CD14-positive monocyte (primary cell): ENCODE data around the gene PPA2. TPM values are rescaled to one million over a fixed set of nuclear protein-coding genes. Genes with fewer than 3 reads are reported as not detected.

Experiments used
- DNase-seq, 3 donors: peaks; one replicate each; pipeline ENCODE4 v3.0.0-alpha.2; 2011 to 2022
- H2AFZ ChIP-seq: 2 replicates; pipeline ENCODE4 v1.6.0; 2012; ENCODE audit warnings: mild to moderate bottlenecking, low read depth, low read length, inconsistent platforms; ENCODE audit not compliant: insufficient read depth, poor library complexity, severe bottlenecking
- H3K27ac ChIP-seq, 2 donors: 1 replicate in 1 of 2; 2 replicates in 1 of 2; pipeline ENCODE4 v1.5.1; 2012 to 2013; ENCODE audit warnings: low read length in 2 of 2, control low read depth in 1 of 2, inconsistent platforms in 1 of 2, low read depth in 1 of 2, mild to moderate bottlenecking in 1 of 2
- H3K27me3 ChIP-seq, 2 donors: one replicate each; pipeline versions ENCODE4 v1.6.0 to v1.6.1; 2011 to 2013; ENCODE audit warnings: low read length in 2 of 2; ENCODE audit not compliant: control insufficient read depth in 2 of 2, insufficient read depth in 2 of 2
- H3K36me3 ChIP-seq, 2 donors: replicated peaks in 1 of 2; 1 replicate in 1 of 2; 2 replicates in 1 of 2; pipeline versions ENCODE4 v1.5.1 to v1.6.1; 2012 to 2013; ENCODE audit warnings: low read length in 2 of 2, control low read depth in 1 of 2, inconsistent platforms in 1 of 2, mild to moderate bottlenecking in 1 of 2; ENCODE audit not compliant: insufficient read depth in 2 of 2, control insufficient read depth in 1 of 2
- H3K4me1 ChIP-seq, 2 donors: 1 replicate in 1 of 2; 2 replicates in 1 of 2; pipeline versions ENCODE4 v1.5.1 to v1.6.1; 2012 to 2013; ENCODE audit warnings: low read length in 2 of 2, control low read depth in 1 of 2, inconsistent platforms in 1 of 2, mild to moderate bottlenecking in 1 of 2, moderate library complexity in 1 of 2; ENCODE audit not compliant: insufficient read depth in 2 of 2, control insufficient read depth in 1 of 2
- H3K4me2 ChIP-seq: replicated peaks from 2 replicates; pipeline ENCODE3; 2012; ENCODE audit warnings: low read length, moderate library complexity, mild to moderate bottlenecking; ENCODE audit not compliant: poor library complexity, severe bottlenecking; ENCODE audit errors: extremely low read depth
- H3K4me3 ChIP-seq, 3 experiments: fragments of 200-600 bp in 1 of 3; sonication (generic) in 1 of 3; replicated peaks in 1 of 3; 1 replicate in 2 of 3; 2 replicates in 1 of 3; pipeline ENCODE4 v1.5.1; 2011 to 2013; ENCODE audit warnings: low read length in 3 of 3, mild to moderate bottlenecking in 3 of 3, control low read depth in 2 of 3, low read depth in 2 of 3, inconsistent platforms in 1 of 3, moderate library complexity in 1 of 3
- H3K79me2 ChIP-seq: 2 replicates; pipeline ENCODE4 v1.6.0; 2012; ENCODE audit warnings: mild to moderate bottlenecking, control low read depth, inconsistent platforms, low read length, moderate library complexity; ENCODE audit not compliant: insufficient read depth
- H3K9ac ChIP-seq: 2 replicates; pipeline ENCODE4 v1.6.0; 2017; ENCODE audit warnings: low read length, mild to moderate bottlenecking; ENCODE audit not compliant: insufficient read depth, poor library complexity, severe bottlenecking
- H3K9me3 ChIP-seq, 2 donors: replicated peaks in 1 of 2; 1 replicate in 1 of 2; 2 replicates in 1 of 2; pipeline versions ENCODE4 v1.5.1 to v1.6.1; 2012 to 2013; ENCODE audit warnings: low read length in 2 of 2, control low read depth in 1 of 2; ENCODE audit not compliant: control insufficient read depth in 1 of 2, insufficient read depth in 1 of 2
- H4K20me1 ChIP-seq: 2 replicates; pipeline ENCODE4 v1.6.0; 2012; ENCODE audit warnings: mild to moderate bottlenecking, low read length, control low read depth, moderate library complexity; ENCODE audit not compliant: insufficient read depth
- H3K27ac Mint-ChIP-seq, 7 donors: one replicate each; pipeline ENCODE4 v1.8.0; 2020; ENCODE audit warnings: mild to moderate bottlenecking in 7 of 7, mixed read lengths in 7 of 7, moderate library complexity in 6 of 7, inconsistent platforms in 2 of 7
- H3K27me3 Mint-ChIP-seq, 3 donors: one replicate each; pipeline ENCODE4 v1.8.0; 2021 to 2022; ENCODE audit warnings: low read depth in 3 of 3, mild to moderate bottlenecking in 3 of 3, mixed read lengths in 3 of 3, moderate library complexity in 3 of 3, inconsistent platforms in 1 of 3
- H3K36me3 Mint-ChIP-seq, 2 donors: one replicate each; pipeline ENCODE4 v1.8.0; 2020; ENCODE audit warnings: mixed read lengths in 2 of 2, inconsistent platforms in 1 of 2, mild to moderate bottlenecking in 1 of 2
- H3K4me1 Mint-ChIP-seq: one replicate; pipeline ENCODE4 v1.8.0; 2020; ENCODE audit warnings: mild to moderate bottlenecking, mixed read lengths
- H3K4me3 Mint-ChIP-seq, 2 donors: one replicate each; pipeline ENCODE4 v1.8.0; 2020; ENCODE audit warnings: mild to moderate bottlenecking in 2 of 2, mixed read lengths in 2 of 2, moderate library complexity in 1 of 2
- H3K9me3 Mint-ChIP-seq, 7 donors: one replicate each; pipeline ENCODE4 v1.8.0; 2020 to 2022; ENCODE audit warnings: mixed read lengths in 7 of 7, mild to moderate bottlenecking in 6 of 7, moderate library complexity in 6 of 7, inconsistent platforms in 2 of 7
- WGBS: methylation state at CpG from one replicate; pipeline ENCODE4 v1.1.5; 2013; ENCODE audit warnings: missing lambda C conversion rate; ENCODE audit not compliant: insufficient coverage; 5-methylcytosine and 5-hydroxymethylcytosine counted together
- intact Hi-C, 2 donors: fragments of 100-400 bp; cut with micrococcal nuclease; formaldehyde crosslinking; loops; one replicate each; pipeline versions ENCODE4 v1.15.0 to v1.15.1; 2023
- polyA plus RNA-seq, 3 donors: library from polyadenylated mRNA; depleted of rRNA in 1 of 3; unstranded in 2 of 3; stranded (reverse) in 1 of 3; fragments of 300-500 nt in 2 of 3; fragments of >200 nt in 1 of 3; fragmentation: Illumina TruSeq in 2 of 3; gene quantifications; 1 replicate in 2 of 3; 2 replicates in 1 of 3; pipeline ENCODE4 v1.2.3, GENCODE V29; 2012 to 2021
- TF ChIP-seq, protein P1 (sequence below): fragments of 200-600 bp; IDR thresholded peaks from one replicate; pipeline ENCODE4 v1.8.0; 2022; ENCODE audit warnings: antibody characterized with exemption, mild to moderate bottlenecking

PPA2 gene
- polyA plus RNA-seq, 3 donors, result 24.8 to 128 (median 110) TPM

DNA sequence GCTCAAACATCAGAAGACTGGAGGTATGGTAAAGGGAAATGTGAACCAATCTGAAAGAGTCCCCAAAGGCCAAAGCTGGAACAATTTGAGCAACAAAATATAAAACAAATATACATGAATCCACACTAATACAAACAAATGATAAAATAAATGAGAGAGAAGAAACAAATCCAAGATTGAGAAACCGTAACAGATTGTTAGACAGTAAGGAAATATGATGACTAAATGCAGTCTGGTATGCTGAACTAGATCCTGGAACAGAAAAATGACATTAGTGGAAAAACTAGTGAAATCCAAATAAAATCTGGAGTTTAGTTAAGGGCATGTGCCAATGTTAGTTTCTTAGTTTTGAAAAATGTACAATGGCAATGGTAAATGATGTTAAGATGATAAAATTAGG is 15.9 kb downstream of the PPA2 start:
- Histone ChIP-seq H3K4me1 (peaks cover 21 to 26% of the 10 kb centered on the region in 2 donors), H2AFZ (no peak overlapping the region), H3K79me2 (peaks cover 59% of the 10 kb centered on the region), H3K27ac (no peak overlapping the region), H3K4me3 (no peak overlapping the region), H3K27me3 (no peaks in the 10 kb centered on the region), H3K9me3 (no peaks in the 10 kb centered on the region), H3K36me3 (peaks cover 10 to 41% of the 10 kb centered on the region in 2 donors), H3K4me2 (no peak overlapping the region), H3K9ac (no peak overlapping the region), H4K20me1 (peaks cover 9% of the 10 kb centered on the region)
- H3K36me3 Mint-ChIP-seq, result peaks cover 40 to 42% of the 10 kb centered on the region in 2 donors
- intact Hi-C loops, result no loop called here
- peaks cover 33% of the 10 kb centered on the region for H3K4me1 Mint-ChIP-seq
- H3K4me3 Mint-ChIP-seq, result no peak overlapping the region
- H3K27ac Mint-ChIP-seq, result no peak overlapping the region
- H3K27me3 Mint-ChIP-seq, result peaks cover 0 to 2% (median 0%) of the 10 kb centered on the region in 3 donors
- WGBS, result 100% methylated on average over 1 of the region's 1 CpG
- H3K9me3 Mint-ChIP-seq, result peaks cover 0 to 5% (median 0%) of the 10 kb centered on the region in 7 donors
- no peak for DNase-seq
- TF ChIP-seq, protein P1, sequence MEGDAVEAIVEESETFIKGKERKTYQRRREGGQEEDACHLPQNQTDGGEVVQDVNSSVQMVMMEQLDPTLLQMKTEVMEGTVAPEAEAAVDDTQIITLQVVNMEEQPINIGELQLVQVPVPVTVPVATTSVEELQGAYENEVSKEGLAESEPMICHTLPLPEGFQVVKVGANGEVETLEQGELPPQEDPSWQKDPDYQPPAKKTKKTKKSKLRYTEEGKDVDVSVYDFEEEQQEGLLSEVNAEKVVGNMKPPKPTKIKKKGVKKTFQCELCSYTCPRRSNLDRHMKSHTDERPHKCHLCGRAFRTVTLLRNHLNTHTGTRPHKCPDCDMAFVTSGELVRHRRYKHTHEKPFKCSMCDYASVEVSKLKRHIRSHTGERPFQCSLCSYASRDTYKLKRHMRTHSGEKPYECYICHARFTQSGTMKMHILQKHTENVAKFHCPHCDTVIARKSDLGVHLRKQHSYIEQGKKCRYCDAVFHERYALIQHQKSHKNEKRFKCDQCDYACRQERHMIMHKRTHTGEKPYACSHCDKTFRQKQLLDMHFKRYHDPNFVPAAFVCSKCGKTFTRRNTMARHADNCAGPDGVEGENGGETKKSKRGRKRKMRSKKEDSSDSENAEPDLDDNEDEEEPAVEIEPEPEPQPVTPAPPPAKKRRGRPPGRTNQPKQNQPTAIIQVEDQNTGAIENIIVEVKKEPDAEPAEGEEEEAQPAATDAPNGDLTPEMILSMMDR, result no peak

DNA sequence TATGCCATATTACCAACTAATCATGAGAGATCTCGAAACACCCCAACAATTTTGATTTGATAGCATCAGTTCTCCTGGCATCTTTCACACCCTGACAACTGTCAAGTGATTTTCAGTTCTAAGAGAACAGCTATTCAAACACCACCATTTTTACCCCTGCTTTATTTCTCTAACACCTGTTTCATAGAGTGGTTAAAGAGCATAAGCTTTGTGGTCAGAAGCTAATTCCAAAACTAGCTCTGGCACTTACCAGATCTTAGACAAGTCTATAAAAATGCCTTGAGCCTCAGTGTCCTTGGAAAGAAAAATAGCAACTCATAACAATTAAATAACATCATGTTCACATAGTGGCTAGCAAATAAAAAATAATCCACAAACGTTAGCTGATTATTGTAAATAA is 17.9 kb downstream of the PPA2 start:
- Mint-ChIP-seq H3K27ac (no peak overlapping the region), H3K4me1 (peaks cover 13% of the 10 kb centered on the region), H3K9me3 (peaks cover 0 to 2% (median 0%) of the 10 kb centered on the region in 7 donors), H3K27me3 (no peaks in the 10 kb centered on the region), H3K36me3 (peaks cover 51 to 58% of the 10 kb centered on the region in 2 donors), H3K4me3 (no peak overlapping the region)
- Histone ChIP-seq H3K27me3 (no peaks in the 10 kb centered on the region), H3K4me1 (peaks cover 7 to 9% of the 10 kb centered on the region in 2 donors), H3K9me3 (no peaks in the 10 kb centered on the region), H3K79me2 (peaks cover 56% of the 10 kb centered on the region), H3K4me3 (no peak overlapping the region), H3K9ac (no peak overlapping the region), H2AFZ (no peak overlapping the region), H3K4me2 (no peak overlapping the region), H4K20me1 (peaks cover 9% of the 10 kb centered on the region), H3K36me3 (peaks cover 24 to 57% of the 10 kb centered on the region in 2 donors), H3K27ac (no peak overlapping the region)
- WGBS, result 100% methylated on average over 1 of the region's 2 CpGs
- intact Hi-C loops, result no loop called here
- TF ChIP-seq, protein P1, result no peak
- no peak for DNase-seq
